ENCODE measurements around the gene HOXA3. TPM values are rescaled to one million over a fixed set of nuclear protein-coding genes. Genes with fewer than 3 reads are reported as not detected.

Gene HOXA3
- total RNA-seq, 1 donor from 2014 or later, result not detected

DNA sequence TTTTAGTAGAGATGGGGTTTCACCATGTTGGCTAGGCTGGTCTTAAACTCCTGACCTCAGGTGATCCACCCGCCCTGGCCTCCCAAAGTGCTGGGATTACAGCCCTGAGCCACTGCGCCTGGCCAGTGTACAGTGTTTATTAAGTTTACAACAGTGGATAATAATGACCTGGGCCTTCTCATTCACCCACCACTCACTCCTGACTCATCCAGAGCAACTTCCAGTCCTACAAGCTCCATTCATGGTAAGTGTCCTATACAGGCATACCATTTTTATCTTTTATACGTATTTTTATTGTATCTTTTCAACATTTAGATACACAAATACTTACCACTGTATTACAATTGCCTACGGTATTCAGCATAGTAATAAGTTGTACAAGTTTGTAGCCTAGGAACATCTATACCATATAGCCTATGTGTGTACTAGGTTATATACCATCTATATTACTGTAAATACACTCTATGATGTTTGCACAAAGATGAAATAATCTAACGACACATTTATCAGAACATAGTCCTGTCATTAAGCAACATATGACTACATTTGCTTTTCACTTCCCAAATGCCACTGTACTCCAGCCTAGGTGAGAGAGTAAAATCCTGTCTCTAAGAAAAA is 73.7 kb downstream of the HOXA3 start:
- Histone ChIP-seq H2AFZ (ENCODE audit: low read depth, low read length) (no peak overlapping the region), H3K9me3 (ENCODE audit: insufficient read depth, low read depth, low read length) (no peaks in the 10 kb centered on the region), H4K20me1 (ENCODE audit: insufficient read depth, low read length) (no peaks in the 10 kb centered on the region), H3K4me2 (ENCODE audit: low read length) (no peak overlapping the region), H3K27ac (ENCODE audit: low read depth, low read length) (no peak overlapping the region), H3K4me1 (ENCODE audit: insufficient read depth, low read length) (no peaks in the 10 kb centered on the region), H3K4me3 (ENCODE audit: insufficient read depth, low read depth, low read length) (no peak overlapping the region), H3K9ac (ENCODE audit: low read length) (no peak overlapping the region), H3K79me2 (ENCODE audit: insufficient read depth, low read length) (no peaks in the 10 kb centered on the region), H3K27me3 (ENCODE audit: insufficient read depth, low read length) (no peaks in the 10 kb centered on the region), H3K36me3 (ENCODE audit: insufficient read depth, low read length) (no peaks in the 10 kb centered on the region)
- Mint-ChIP-seq H3K9me3 (ENCODE audit: unreplicated experiment) (no peaks in the 10 kb centered on the region), H3K27me3 (ENCODE audit: low read depth, unreplicated experiment) (peaks cover 11% of the 10 kb centered on the region), H3K4me1 (ENCODE audit: low read depth, unreplicated experiment) (peaks cover 8% of the 10 kb centered on the region), H3K27ac (ENCODE audit: unreplicated experiment) (no peak overlapping the region), H3K4me3 (ENCODE audit: unreplicated experiment) (no peak overlapping the region), H3K36me3 (ENCODE audit: low read depth, unreplicated experiment) (no peaks in the 10 kb centered on the region)
- DNase-seq (ENCODE audit: low read depth) (no peak), FAIRE-seq (no peak)
- TF ChIP-seq, protein P1, sequence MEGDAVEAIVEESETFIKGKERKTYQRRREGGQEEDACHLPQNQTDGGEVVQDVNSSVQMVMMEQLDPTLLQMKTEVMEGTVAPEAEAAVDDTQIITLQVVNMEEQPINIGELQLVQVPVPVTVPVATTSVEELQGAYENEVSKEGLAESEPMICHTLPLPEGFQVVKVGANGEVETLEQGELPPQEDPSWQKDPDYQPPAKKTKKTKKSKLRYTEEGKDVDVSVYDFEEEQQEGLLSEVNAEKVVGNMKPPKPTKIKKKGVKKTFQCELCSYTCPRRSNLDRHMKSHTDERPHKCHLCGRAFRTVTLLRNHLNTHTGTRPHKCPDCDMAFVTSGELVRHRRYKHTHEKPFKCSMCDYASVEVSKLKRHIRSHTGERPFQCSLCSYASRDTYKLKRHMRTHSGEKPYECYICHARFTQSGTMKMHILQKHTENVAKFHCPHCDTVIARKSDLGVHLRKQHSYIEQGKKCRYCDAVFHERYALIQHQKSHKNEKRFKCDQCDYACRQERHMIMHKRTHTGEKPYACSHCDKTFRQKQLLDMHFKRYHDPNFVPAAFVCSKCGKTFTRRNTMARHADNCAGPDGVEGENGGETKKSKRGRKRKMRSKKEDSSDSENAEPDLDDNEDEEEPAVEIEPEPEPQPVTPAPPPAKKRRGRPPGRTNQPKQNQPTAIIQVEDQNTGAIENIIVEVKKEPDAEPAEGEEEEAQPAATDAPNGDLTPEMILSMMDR (IDR thresholded peaks at IDR 0.05; ENCODE audit: insufficient read depth, low read depth, low read length), result no peak
- no peak for TF ChIP-seq EZH2 (IDR thresholded peaks at IDR 0.05; ENCODE audit: insufficient read depth, low read length)

DNA sequence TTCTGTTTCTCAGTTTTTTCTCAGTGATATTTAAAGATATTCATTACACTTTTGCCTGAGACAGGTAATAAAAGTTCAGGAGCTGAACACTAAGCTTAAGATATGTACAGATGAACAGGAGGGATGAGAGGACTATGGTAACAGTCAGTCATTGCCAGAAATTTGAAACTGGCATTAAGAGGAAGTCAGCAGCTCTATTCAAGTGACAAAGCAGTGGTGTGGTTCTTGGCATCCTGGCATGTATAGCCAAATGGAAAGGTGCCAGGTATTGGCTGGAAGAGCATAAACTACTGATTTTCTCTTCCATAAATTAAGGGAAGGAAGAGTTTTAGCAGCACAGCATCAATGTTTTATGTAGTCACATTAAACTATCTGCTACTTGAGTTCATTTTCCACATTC is 79.3 kb downstream of the HOXA3 start:
- H3K36me3 Mint-ChIP-seq (ENCODE audit: low read depth, unreplicated experiment), result no peaks in the 10 kb centered on the region
- no peak for FAIRE-seq
- Histone ChIP-seq H2AFZ (ENCODE audit: low read depth, low read length) (no peak overlapping the region), H4K20me1 (ENCODE audit: insufficient read depth, low read length) (no peaks in the 10 kb centered on the region), H3K4me3 (ENCODE audit: insufficient read depth, low read depth, low read length) (no peak overlapping the region), H3K9me3 (ENCODE audit: insufficient read depth, low read depth, low read length) (no peaks in the 10 kb centered on the region), H3K27ac (ENCODE audit: low read depth, low read length) (no peak overlapping the region), H3K4me2 (ENCODE audit: low read length) (no peak overlapping the region), H3K4me1 (ENCODE audit: insufficient read depth, low read length) (no peaks in the 10 kb centered on the region), H3K36me3 (ENCODE audit: insufficient read depth, low read length) (no peaks in the 10 kb centered on the region), H3K27me3 (ENCODE audit: insufficient read depth, low read length) (no peaks in the 10 kb centered on the region), H3K9ac (ENCODE audit: low read length) (no peak overlapping the region), H3K79me2 (ENCODE audit: insufficient read depth, low read length) (no peaks in the 10 kb centered on the region)
- H3K27ac Mint-ChIP-seq (ENCODE audit: unreplicated experiment), result no peak overlapping the region
- no peaks in the 10 kb centered on the region for H3K4me1 Mint-ChIP-seq (ENCODE audit: low read depth, unreplicated experiment)
- no peak for DNase-seq (ENCODE audit: low read depth)
- H3K4me3 Mint-ChIP-seq (ENCODE audit: unreplicated experiment), result no peak overlapping the region
- H3K27me3 Mint-ChIP-seq (ENCODE audit: low read depth, unreplicated experiment), result peaks cover 6% of the 10 kb centered on the region
- TF ChIP-seq, protein P1 (IDR thresholded peaks at IDR 0.05; ENCODE audit: insufficient read depth, low read depth, low read length), result no peak
- no peak for TF ChIP-seq EZH2 (IDR thresholded peaks at IDR 0.05; ENCODE audit: insufficient read depth, low read length)
- no peaks in the 10 kb centered on the region for H3K9me3 Mint-ChIP-seq (ENCODE audit: unreplicated experiment)

DNA sequence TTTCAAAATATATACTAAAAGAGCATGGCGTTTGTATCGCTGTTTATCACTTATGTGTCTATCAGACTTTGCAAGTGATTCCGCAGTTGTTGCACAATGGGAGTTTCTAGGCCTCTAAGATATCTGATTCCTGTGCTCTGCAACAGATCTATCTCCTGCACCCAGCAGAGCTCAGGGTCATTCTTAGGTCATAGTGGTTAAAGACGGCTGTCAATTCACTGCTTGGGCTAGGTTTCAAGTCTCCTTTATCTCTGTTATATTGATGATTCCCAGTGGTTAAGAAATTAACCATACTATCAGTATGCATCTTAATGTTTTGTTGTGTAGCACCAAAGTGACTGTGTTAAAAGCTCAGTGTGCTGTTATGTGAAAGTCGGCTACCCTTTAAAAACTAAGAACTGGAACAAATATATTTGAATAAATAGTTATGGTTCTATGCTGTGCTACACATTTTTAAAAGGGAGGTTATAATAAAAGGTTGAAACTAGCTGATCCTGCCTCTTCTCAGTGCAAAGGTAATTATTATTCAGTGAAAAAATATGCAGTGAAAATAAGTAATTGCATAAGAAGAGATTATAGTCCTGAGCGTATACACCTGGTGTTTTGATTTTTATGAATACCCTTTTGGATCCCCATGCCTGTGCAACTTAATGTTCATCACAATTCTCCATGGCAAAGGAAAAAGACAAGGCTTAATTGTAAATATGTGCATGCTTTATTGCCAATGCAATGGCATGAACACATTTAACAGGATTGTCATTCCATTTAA is 80.6 kb downstream of the HOXA3 start:
- H3K27ac Mint-ChIP-seq (ENCODE audit: unreplicated experiment), result no peak overlapping the region
- no peaks in the 10 kb centered on the region for H3K9me3 Mint-ChIP-seq (ENCODE audit: unreplicated experiment)
- peaks cover 13% of the 10 kb centered on the region for H3K27me3 Mint-ChIP-seq (ENCODE audit: low read depth, unreplicated experiment)
- H3K4me2 ChIP-seq (ENCODE audit: low read length), result no peak overlapping the region
- H3K9me3 ChIP-seq (ENCODE audit: insufficient read depth, low read depth, low read length), result no peaks in the 10 kb centered on the region
- no peaks in the 10 kb centered on the region for H3K36me3 ChIP-seq (ENCODE audit: insufficient read depth, low read length)
- H3K79me2 ChIP-seq (ENCODE audit: insufficient read depth, low read length), result no peaks in the 10 kb centered on the region
- no peaks in the 10 kb centered on the region for H3K4me1 Mint-ChIP-seq (ENCODE audit: low read depth, unreplicated experiment)
- no peak overlapping the region for H3K27ac ChIP-seq (ENCODE audit: low read depth, low read length)
- H3K4me3 ChIP-seq (ENCODE audit: insufficient read depth, low read depth, low read length), result no peak overlapping the region
- DNase-seq (ENCODE audit: low read depth) (no peak), FAIRE-seq (no peak)
- H3K27me3 ChIP-seq (ENCODE audit: insufficient read depth, low read length), result no peaks in the 10 kb centered on the region
- no peak overlapping the region for H3K4me3 Mint-ChIP-seq (ENCODE audit: unreplicated experiment)
- H3K4me1 ChIP-seq (ENCODE audit: insufficient read depth, low read length), result no peaks in the 10 kb centered on the region
- H2AFZ ChIP-seq (ENCODE audit: low read depth, low read length), result no peak overlapping the region
- no peaks in the 10 kb centered on the region for H3K36me3 Mint-ChIP-seq (ENCODE audit: low read depth, unreplicated experiment)
- no peak overlapping the region for H3K9ac ChIP-seq (ENCODE audit: low read length)
- TF ChIP-seq EZH2 (IDR thresholded peaks at IDR 0.05; ENCODE audit: insufficient read depth, low read length), result no peak
- TF ChIP-seq, protein P1 (IDR thresholded peaks at IDR 0.05; ENCODE audit: insufficient read depth, low read depth, low read length), result no peak
- no peaks in the 10 kb centered on the region for H4K20me1 ChIP-seq (ENCODE audit: insufficient read depth, low read length)
